ENCODE measurements around the gene ALX1. TPM values are rescaled to one million over a fixed set of nuclear protein-coding genes. Genes with fewer than 3 reads are reported as not detected.

ALX1 gene
- total and polyA plus RNA-seq, 9 of the 15 experiments (the other 6 are each of a cell fraction or from before 2014, with no cell fraction given): 0.09 to 0.31 (median 0.11) TPM; not detected in 2

DNA sequence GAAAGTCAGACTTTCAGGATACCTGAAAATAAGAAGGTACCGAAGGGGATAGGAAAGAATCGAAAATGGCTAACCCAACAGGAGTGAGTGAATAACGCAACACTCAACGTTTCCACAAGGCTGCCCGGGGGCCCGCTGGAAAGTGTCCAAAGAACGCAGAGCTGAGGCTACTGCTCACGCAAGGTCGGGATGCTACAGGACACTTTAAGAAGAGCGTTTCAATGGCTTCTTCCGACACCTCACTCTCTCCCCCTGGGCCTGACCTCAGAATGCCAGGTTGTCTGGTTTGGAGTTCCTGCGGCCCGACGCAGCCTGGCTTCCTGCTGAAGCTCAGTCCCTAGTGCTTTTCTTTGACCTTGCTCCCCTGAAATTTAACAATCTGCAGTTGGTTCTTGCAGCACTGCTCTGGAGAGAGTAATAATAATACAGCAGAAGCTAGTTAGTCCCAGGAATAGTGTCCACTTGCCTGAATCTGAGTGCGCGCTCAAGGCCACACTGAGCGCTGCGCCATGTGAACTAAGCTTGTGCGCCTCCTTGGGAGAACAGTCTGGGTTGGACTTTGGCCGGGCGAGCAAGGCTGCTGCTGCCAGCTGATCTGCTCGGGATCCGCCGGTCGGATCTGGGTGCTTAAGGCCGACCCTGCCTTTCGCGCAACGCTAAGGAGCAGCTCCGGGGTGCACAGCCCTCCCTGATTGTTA is 2.0 kb upstream of the ALX1 start:
- WGBS (ENCODE audit: insufficient coverage, low coverage, missing lambda C conversion rate): 12% methylated on average over 28 of the region's 30 CpGs
- Histone ChIP-seq H3K9me1 (ENCODE audit: control insufficient read depth, insufficient read depth, low read length) (no peaks in the 10 kb centered on the region), H3K36me3 (ENCODE audit: control insufficient read depth, insufficient read depth, low read length) (no peaks in the 10 kb centered on the region), H3K4me1 (replicated peaks in 1 of 2; ENCODE audit: control insufficient read depth in 2 of 2, insufficient read depth in 2 of 2, low read length in 2 of 2) (no peaks in the 10 kb centered on the region), H3K9ac (ENCODE audit: insufficient read depth in 1 of 2, low read depth in 2 of 2, low read length in 2 of 2) (no peak overlapping the region), H3K79me2 (ENCODE audit: control insufficient read depth, insufficient read depth, low read length) (no peaks in the 10 kb centered on the region), H3K9me3 (replicated peaks; ENCODE audit: control insufficient read depth, insufficient read depth, low read depth, low read length) (no peaks in the 10 kb centered on the region), H4K20me1 (replicated peaks; ENCODE audit: control insufficient read depth, insufficient read depth, low read length) (no peaks in the 10 kb centered on the region), H3K4me3 (no peak overlapping the region), H3K27me3 (ENCODE audit: control insufficient read depth in 2 of 2, insufficient read depth in 2 of 2, low read length in 2 of 2) (no peaks in the 10 kb centered on the region), H3K4me2 (ENCODE audit: insufficient read depth, low read length) (no peak overlapping the region), H2AFZ (ENCODE audit: low read depth, low read length) (no peak overlapping the region), H3K27ac (ENCODE audit: extremely low read depth, low read depth, low read length) (no peak overlapping the region)
- ChIA-PET CTCF (ENCODE audit: low intra/inter-chr PET ratio) (no interaction called here), POLR2A (no interaction called here)
- in situ Hi-C loops (cut with MboI) (no loop called here), intact Hi-C loops (cut with micrococcal nuclease) (no loop called here)
- no peak for FAIRE-seq
- DNase-seq (ENCODE audit: extremely low read depth in 1 of 4, low spot score in 3 of 4): no peak
- TF ChIP-seq, protein P1, sequence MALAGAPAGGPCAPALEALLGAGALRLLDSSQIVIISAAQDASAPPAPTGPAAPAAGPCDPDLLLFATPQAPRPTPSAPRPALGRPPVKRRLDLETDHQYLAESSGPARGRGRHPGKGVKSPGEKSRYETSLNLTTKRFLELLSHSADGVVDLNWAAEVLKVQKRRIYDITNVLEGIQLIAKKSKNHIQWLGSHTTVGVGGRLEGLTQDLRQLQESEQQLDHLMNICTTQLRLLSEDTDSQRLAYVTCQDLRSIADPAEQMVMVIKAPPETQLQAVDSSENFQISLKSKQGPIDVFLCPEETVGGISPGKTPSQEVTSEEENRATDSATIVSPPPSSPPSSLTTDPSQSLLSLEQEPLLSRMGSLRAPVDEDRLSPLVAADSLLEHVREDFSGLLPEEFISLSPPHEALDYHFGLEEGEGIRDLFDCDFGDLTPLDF (CRISPR knock-in tag; IDR thresholded peaks at IDR 0.05): no peak
- TF ChIP-seq TCF3 (CRISPR knock-in tag; IDR thresholded peaks at IDR 0.05): no peak
- TF ChIP-seq ZBTB8A (IDR thresholded peaks at IDR 0.05; ENCODE audit: partially characterized antibody): no peak
- TF ChIP-seq SLC30A9 (CRISPR knock-in tag; IDR thresholded peaks at IDR 0.05): no peak
- TF ChIP-seq, protein P2, sequence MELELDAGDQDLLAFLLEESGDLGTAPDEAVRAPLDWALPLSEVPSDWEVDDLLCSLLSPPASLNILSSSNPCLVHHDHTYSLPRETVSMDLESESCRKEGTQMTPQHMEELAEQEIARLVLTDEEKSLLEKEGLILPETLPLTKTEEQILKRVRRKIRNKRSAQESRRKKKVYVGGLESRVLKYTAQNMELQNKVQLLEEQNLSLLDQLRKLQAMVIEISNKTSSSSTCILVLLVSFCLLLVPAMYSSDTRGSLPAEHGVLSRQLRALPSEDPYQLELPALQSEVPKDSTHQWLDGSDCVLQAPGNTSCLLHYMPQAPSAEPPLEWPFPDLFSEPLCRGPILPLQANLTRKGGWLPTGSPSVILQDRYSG (tag; conservative IDR thresholded peaks at IDR 0.05; ENCODE audit: low read depth): no peak
- TF ChIP-seq PHF8 (IDR thresholded peaks at IDR 0.05; ENCODE audit: borderline replicate concordance, low read length): no peak
- TF ChIP-seq, protein P3, sequence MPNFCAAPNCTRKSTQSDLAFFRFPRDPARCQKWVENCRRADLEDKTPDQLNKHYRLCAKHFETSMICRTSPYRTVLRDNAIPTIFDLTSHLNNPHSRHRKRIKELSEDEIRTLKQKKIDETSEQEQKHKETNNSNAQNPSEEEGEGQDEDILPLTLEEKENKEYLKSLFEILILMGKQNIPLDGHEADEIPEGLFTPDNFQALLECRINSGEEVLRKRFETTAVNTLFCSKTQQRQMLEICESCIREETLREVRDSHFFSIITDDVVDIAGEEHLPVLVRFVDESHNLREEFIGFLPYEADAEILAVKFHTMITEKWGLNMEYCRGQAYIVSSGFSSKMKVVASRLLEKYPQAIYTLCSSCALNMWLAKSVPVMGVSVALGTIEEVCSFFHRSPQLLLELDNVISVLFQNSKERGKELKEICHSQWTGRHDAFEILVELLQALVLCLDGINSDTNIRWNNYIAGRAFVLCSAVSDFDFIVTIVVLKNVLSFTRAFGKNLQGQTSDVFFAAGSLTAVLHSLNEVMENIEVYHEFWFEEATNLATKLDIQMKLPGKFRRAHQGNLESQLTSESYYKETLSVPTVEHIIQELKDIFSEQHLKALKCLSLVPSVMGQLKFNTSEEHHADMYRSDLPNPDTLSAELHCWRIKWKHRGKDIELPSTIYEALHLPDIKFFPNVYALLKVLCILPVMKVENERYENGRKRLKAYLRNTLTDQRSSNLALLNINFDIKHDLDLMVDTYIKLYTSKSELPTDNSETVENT (CRISPR knock-in tag; IDR thresholded peaks at IDR 0.05): no peak
- TF ChIP-seq SRSF3 (IDR thresholded peaks at IDR 0.05; ENCODE audit: insufficient read depth, low read length): no peak
- TF ChIP-seq, protein P4, sequence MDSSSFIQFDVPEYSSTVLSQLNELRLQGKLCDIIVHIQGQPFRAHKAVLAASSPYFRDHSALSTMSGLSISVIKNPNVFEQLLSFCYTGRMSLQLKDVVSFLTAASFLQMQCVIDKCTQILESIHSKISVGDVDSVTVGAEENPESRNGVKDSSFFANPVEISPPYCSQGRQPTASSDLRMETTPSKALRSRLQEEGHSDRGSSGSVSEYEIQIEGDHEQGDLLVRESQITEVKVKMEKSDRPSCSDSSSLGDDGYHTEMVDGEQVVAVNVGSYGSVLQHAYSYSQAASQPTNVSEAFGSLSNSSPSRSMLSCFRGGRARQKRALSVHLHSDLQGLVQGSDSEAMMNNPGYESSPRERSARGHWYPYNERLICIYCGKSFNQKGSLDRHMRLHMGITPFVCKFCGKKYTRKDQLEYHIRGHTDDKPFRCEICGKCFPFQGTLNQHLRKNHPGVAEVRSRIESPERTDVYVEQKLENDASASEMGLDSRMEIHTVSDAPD (CRISPR knock-in tag; IDR thresholded peaks at IDR 0.05): no peak
- TF ChIP-seq ZNF696 (CRISPR knock-in tag; conservative IDR thresholded peaks at IDR 0.05): no peak
- no peak for TF ChIP-seq ZKSCAN8 (CRISPR knock-in tag; IDR thresholded peaks at IDR 0.05)
- no peak for TF ChIP-seq TAF1 (IDR thresholded peaks at IDR 0.05; ENCODE audit: control insufficient read depth, extremely low read depth, insufficient read depth, low read length, severe bottlenecking)
- no peak for TF ChIP-seq EP300 (IDR thresholded peaks at IDR 0.05; ENCODE audit: low read length)
- BruUV-seq (replicated peaks): no TSS peak
- no peak for ATAC-seq
